SH-SY5Y (cell line): ENCODE results near the gene NCKAP5.

ENCODE experiments used
- GATA2 ChIP-seq: IDR thresholded peaks from 2 replicates; pipeline ENCODE4 v1.6.1; 2011; ENCODE audit warnings: mild to moderate bottlenecking, low read depth, low read length
- GATA3 ChIP-seq: IDR thresholded peaks from 2 replicates; pipeline ENCODE4 v1.6.1; 2011; ENCODE audit warnings: low read depth, mild to moderate bottlenecking, low read length, moderate library complexity

DNA sequence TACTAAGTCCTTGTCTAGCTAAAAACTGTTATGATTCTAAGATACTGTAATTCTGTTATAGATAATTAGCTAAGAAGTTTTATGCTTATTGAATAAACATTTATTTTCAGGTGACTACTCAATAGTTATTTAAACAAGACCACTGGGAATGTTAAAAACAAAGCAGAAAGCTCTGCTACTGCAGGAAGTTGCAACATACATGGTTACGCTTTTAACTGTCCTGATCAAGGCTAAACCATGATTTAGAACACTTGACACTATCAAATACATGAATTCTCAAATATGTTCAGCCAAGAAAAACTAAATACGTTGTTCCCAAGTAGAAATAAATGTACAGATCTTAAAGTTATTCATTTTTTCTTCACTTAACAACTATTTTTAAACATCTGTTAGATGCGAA lies 263.9 kb downstream of the NCKAP5 start:
- TF ChIP-seq GATA2 (no peak), GATA3 (no peak)
